ENCODE results near the gene HAND2. TPM values are rescaled to one million over a fixed set of nuclear protein-coding genes. Genes with fewer than 3 reads are reported as not detected.
A peak's percentile ranks its signal among the peaks of the same experiment; 100 is the strongest.

HAND2 gene
- total and polyA plus RNA-seq, 2 of the 8 experiments (the other 6 are each of a cell fraction or from before 2014, with no cell fraction given) = 0.05 TPM; not detected in 1

DNA sequence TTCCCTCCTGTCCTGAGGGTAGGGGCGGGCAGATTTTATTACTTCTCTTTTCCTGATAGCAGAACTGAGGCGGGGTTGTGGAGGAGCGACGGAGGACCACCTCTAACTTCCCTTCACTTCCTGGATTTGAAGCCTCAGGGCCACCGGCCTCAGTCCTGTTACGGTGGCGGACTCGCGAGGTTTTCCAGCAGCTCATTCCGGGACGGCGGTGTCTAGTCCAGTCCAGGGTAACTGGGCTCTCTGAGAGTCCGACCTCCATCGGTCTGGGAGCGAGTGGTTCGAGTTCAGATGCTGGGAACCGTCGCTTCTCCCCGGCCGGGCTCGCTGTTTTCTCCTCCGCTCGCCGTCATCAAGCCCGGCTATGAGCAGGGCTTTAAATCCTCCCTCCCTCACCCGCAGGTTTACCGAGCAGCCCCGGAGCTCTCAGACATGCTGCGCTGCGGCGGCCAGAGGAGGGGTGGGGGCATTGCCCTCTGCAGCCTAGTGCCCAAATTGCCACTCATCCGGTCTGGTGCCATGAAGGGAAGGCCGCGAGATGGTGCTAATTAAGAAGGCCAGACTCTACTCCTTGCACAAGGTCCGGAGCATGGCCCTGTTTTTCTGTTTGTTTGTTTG is 23.3 kb downstream of the HAND2 start:
- no peaks in the 10 kb centered on the region for H3K79me2 ChIP-seq (ENCODE audit: control insufficient read depth in 1 of 2, insufficient read depth in 2 of 2, low read length in 2 of 2)
- no peak overlapping the region for H2BK20ac ChIP-seq (ENCODE audit: low read length)
- no peak overlapping the region for H2BK12ac ChIP-seq (ENCODE audit: low read depth, low read length)
- H3K4me3 ChIP-seq (ENCODE audit: extremely low read depth in 1 of 4, insufficient read depth in 2 of 4, low read depth in 3 of 4, low read length in 4 of 4) = peak overlapping the region; percentile 15 to 49 (median 18); a peak in 5 of 8 replicates
- no peak overlapping the region for H2BK15ac ChIP-seq (ENCODE audit: low read length)
- no peak overlapping the region for H3K27ac ChIP-seq (ENCODE audit: low read depth, low read length)
- no peak for FAIRE-seq
- no peak overlapping the region for H4K8ac ChIP-seq (ENCODE audit: extremely low read depth, insufficient read depth, low read length)
- 7% methylated on average over 29 of the region's 35 CpGs; no CpG with 5 or more reads in 1 of the 2 experiments for WGBS, 2 experiments (ENCODE audit: extremely low coverage in 1 of 2, insufficient coverage in 1 of 2, insufficient read length in 1 of 2, insufficient replicate concordance in 2 of 2, low coverage in 1 of 2, low lambda C conversion rate in 2 of 2, missing lambda C conversion rate in 1 of 2)
- CTCF ChIA-PET (ENCODE audit: partially characterized antibody) = interaction anchor here (0.9 to 5.9 kb wide), 20 partner anchors 11 to 706 kb away, joined by 3 to 39 read pairs (median 6); no protein-coding TSS in a partner anchor
- H3K9me3 ChIP-seq (ENCODE audit: insufficient read depth in 2 of 2, low read depth in 1 of 2, low read length in 1 of 2) = no peaks in the 10 kb centered on the region
- no peak overlapping the region for H2AFZ ChIP-seq (ENCODE audit: low read length)
- POLR2A ChIA-PET (ENCODE audit: partially characterized antibody) = interaction anchor here (1.0 to 1.9 kb wide), 4 partner anchors 16 to 172 kb away, joined by 3 to 6 read pairs (median 3); partner anchors contain the start of gene HMGB2
- no peak overlapping the region for H3K9ac ChIP-seq (replicated peaks in 1 of 4; ENCODE audit: extremely low read depth in 1 of 4, low read depth in 3 of 4, low read length in 3 of 4)
- peaks cover 8 to 13% of the 10 kb centered on the region in 2 experiments for H4K20me1 ChIP-seq (replicated peaks in 1 of 2; ENCODE audit: control insufficient read depth in 1 of 2, insufficient read depth in 2 of 2, low read length in 2 of 2)
- H2BK120ac ChIP-seq (replicated peaks; ENCODE audit: low read depth, low read length) = no peak overlapping the region
- H4K5ac ChIP-seq (ENCODE audit: insufficient read length, low read depth, low read length) = no peak overlapping the region
- DNase-seq (ENCODE audit: low read depth in 1 of 2, low spot score in 2 of 2) = no peak
- no peak overlapping the region for H3K18ac ChIP-seq (ENCODE audit: extremely low read depth, low read length)
- H2BK5ac ChIP-seq (ENCODE audit: low read depth, low read length) = no peak overlapping the region
- peaks cover 2% of the 10 kb centered on the region; the same call in 1 of the 2 replicates for H3K23me2 ChIP-seq (ENCODE audit: low read depth, low read length)
- peak overlapping the region; percentile 53 to 66 for H3K4me2 ChIP-seq (ENCODE audit: insufficient read depth in 1 of 2, low read depth in 2 of 2, low read length in 2 of 2)
- no peaks in the 10 kb centered on the region for H3K79me1 ChIP-seq (ENCODE audit: low read depth, low read length)
- peaks cover 96 to 100% (median 100%) of the 10 kb centered on the region in 4 experiments for H3K27me3 ChIP-seq (replicated peaks in 1 of 4; ENCODE audit: control insufficient read depth in 3 of 4, extremely low read depth in 1 of 4, insufficient read depth in 3 of 4, low read length in 3 of 4)
- H3K4me1 ChIP-seq (replicated peaks in 1 of 4; ENCODE audit: control insufficient read depth in 3 of 4, insufficient read depth in 4 of 4, low read length in 3 of 4) = peaks cover 4 to 21% (median 14%) of the 10 kb centered on the region in 4 experiments
- H3K36me3 ChIP-seq (ENCODE audit: control insufficient read depth in 2 of 4, insufficient read depth in 4 of 4, low read length in 3 of 4) = no peaks in the 10 kb centered on the region
- no peak overlapping the region for H3K23ac ChIP-seq (ENCODE audit: insufficient read length)
- no peak overlapping the region for H3K4ac ChIP-seq (replicated peaks; ENCODE audit: insufficient read length, low read depth, low read length)
- no peak overlapping the region for H2AK5ac ChIP-seq (ENCODE audit: low read depth, low read length)
- H3K14ac ChIP-seq (ENCODE audit: insufficient read length) = no peak overlapping the region
- H3K56ac ChIP-seq (replicated peaks; ENCODE audit: insufficient read length, low read depth, low read length) = no peak overlapping the region
- H4K91ac ChIP-seq (replicated peaks; ENCODE audit: insufficient read length, low read length) = no peak overlapping the region
- TF ChIP-seq EZH2 (IDR thresholded peaks at IDR 0.05; ENCODE audit: low read depth, low read length, severe bottlenecking) (peak; percentile 78), CBX8 (IDR thresholded peaks at IDR 0.05; ENCODE audit: borderline replicate concordance, low read depth, low read length) (peak; percentile 38; the same call in 1 of the 2 replicates), CREB1 (IDR thresholded peaks at IDR 0.05) (no peak), TAF1 (IDR thresholded peaks at IDR 0.05; ENCODE audit: low read depth, low read length) (no peak), SUZ12 (IDR thresholded peaks at IDR 0.05; ENCODE audit: low read length) (peak; percentile 71)
- TF ChIP-seq, protein P1, sequence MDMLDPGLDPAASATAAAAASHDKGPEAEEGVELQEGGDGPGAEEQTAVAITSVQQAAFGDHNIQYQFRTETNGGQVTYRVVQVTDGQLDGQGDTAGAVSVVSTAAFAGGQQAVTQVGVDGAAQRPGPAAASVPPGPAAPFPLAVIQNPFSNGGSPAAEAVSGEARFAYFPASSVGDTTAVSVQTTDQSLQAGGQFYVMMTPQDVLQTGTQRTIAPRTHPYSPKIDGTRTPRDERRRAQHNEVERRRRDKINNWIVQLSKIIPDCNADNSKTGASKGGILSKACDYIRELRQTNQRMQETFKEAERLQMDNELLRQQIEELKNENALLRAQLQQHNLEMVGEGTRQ (IDR thresholded peaks at IDR 0.05; ENCODE audit: low read length) = no peak
- TF ChIP-seq, protein P2, sequence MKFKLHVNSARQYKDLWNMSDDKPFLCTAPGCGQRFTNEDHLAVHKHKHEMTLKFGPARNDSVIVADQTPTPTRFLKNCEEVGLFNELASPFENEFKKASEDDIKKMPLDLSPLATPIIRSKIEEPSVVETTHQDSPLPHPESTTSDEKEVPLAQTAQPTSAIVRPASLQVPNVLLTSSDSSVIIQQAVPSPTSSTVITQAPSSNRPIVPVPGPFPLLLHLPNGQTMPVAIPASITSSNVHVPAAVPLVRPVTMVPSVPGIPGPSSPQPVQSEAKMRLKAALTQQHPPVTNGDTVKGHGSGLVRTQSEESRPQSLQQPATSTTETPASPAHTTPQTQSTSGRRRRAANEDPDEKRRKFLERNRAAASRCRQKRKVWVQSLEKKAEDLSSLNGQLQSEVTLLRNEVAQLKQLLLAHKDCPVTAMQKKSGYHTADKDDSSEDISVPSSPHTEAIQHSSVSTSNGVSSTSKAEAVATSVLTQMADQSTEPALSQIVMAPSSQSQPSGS (IDR thresholded peaks at IDR 0.05; ENCODE audit: low read length) = no peak
- TF ChIP-seq, protein P3, sequence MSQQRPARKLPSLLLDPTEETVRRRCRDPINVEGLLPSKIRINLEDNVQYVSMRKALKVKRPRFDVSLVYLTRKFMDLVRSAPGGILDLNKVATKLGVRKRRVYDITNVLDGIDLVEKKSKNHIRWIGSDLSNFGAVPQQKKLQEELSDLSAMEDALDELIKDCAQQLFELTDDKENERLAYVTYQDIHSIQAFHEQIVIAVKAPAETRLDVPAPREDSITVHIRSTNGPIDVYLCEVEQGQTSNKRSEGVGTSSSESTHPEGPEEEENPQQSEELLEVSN (IDR thresholded peaks at IDR 0.05) = no peak
